ENCODE results near the gene TMEM170A. TPM values are rescaled to one million over a fixed set of nuclear protein-coding genes. Genes with fewer than 3 reads are reported as not detected.

TMEM170A gene
- total and polyA plus RNA-seq, 2 of the 13 experiments (the other 11 are each of a cell fraction or from before 2014, with no cell fraction given): 35.7 to 39.7 TPM

GRCh38 chr16:75464122-75464918 lies at the start of gene TMEM170A (continued):
- peak; percentile 22; the same call in 1 of the 2 replicates for TF ChIP-seq RCOR2 (CRISPR knock-in tag; IDR thresholded peaks at IDR 0.05)
- TF ChIP-seq FOXA3 (CRISPR knock-in tag; IDR thresholded peaks at IDR 0.05): peak; percentile 83
- TF ChIP-seq HMGA1 (CRISPR knock-in tag; conservative IDR thresholded peaks at IDR 0.05): no peak
- TF ChIP-seq SPEN (CRISPR knock-in tag; IDR thresholded peaks at IDR 0.05; ENCODE audit: low read depth): peak; percentile 81
- peak; percentile 72; the same call in 1 of the 2 replicates for TF ChIP-seq TFAP4 (IDR thresholded peaks at IDR 0.05; ENCODE audit: borderline replicate concordance, low read depth)
- TF ChIP-seq HNRNPUL1 (IDR thresholded peaks at IDR 0.05; ENCODE audit: low read depth, low read length): peak; percentile 72; the same call in 1 of the 2 replicates
- TF ChIP-seq ZNF841 (CRISPR knock-in tag; IDR thresholded peaks at IDR 0.05; ENCODE audit: borderline replicate concordance): no peak
- TF ChIP-seq CBFB (CRISPR knock-in tag; IDR thresholded peaks at IDR 0.05): peak; percentile 84
- TF ChIP-seq ZNF343 (CRISPR knock-in tag; IDR thresholded peaks at IDR 0.05): no peak
- peak; percentile 86 for TF ChIP-seq SKI (IDR thresholded peaks at IDR 0.05; ENCODE audit: partially characterized antibody)
- TF ChIP-seq IRX3 (CRISPR knock-in tag; IDR thresholded peaks at IDR 0.05; ENCODE audit: borderline replicate concordance, low read depth): no peak; the same call in 1 of the 2 replicates
- TF ChIP-seq ZBTB46 (CRISPR knock-in tag; IDR thresholded peaks at IDR 0.05; ENCODE audit: borderline replicate concordance): no peak
- TF ChIP-seq PITX1 (CRISPR knock-in tag; IDR thresholded peaks at IDR 0.05): peak; percentile 83
- TF ChIP-seq ZNF121 (CRISPR knock-in tag; IDR thresholded peaks at IDR 0.05): peak; percentile 75
- no peak for TF ChIP-seq NFATC3 (CRISPR knock-in tag; IDR thresholded peaks at IDR 0.05)
- no peak; the same call in 1 of the 2 replicates for TF ChIP-seq SIX4 (CRISPR knock-in tag; IDR thresholded peaks at IDR 0.05)
- peak; percentile 91; the same call in 1 of the 2 replicates for TF ChIP-seq ZKSCAN8 (CRISPR knock-in tag; IDR thresholded peaks at IDR 0.05; ENCODE audit: borderline replicate concordance)
- TF ChIP-seq NFIC (IDR thresholded peaks at IDR 0.05; ENCODE audit: low read length): no peak
- TF ChIP-seq TBP (CRISPR knock-in tag; IDR thresholded peaks at IDR 0.05): peak; percentile 66; the same call in 1 of the 2 replicates
- TF ChIP-seq ZMYM2 (CRISPR knock-in tag; IDR thresholded peaks at IDR 0.05): 0 out of 2 replicates have a peak, but pooled peaks have one; percentile 62
- no peak for TF ChIP-seq ZBTB37 (CRISPR knock-in tag; IDR thresholded peaks at IDR 0.05)
- no peak for TF ChIP-seq ZZZ3 (CRISPR knock-in tag; IDR thresholded peaks at IDR 0.05; ENCODE audit: borderline replicate concordance)
- peak; percentile 80; the same call in 1 of the 2 replicates for TF ChIP-seq THAP9 (CRISPR knock-in tag; IDR thresholded peaks at IDR 0.05; ENCODE audit: borderline replicate concordance)
